Measurements from ENCODE around the gene TMEM147.

TMEM147 gene

DNA sequence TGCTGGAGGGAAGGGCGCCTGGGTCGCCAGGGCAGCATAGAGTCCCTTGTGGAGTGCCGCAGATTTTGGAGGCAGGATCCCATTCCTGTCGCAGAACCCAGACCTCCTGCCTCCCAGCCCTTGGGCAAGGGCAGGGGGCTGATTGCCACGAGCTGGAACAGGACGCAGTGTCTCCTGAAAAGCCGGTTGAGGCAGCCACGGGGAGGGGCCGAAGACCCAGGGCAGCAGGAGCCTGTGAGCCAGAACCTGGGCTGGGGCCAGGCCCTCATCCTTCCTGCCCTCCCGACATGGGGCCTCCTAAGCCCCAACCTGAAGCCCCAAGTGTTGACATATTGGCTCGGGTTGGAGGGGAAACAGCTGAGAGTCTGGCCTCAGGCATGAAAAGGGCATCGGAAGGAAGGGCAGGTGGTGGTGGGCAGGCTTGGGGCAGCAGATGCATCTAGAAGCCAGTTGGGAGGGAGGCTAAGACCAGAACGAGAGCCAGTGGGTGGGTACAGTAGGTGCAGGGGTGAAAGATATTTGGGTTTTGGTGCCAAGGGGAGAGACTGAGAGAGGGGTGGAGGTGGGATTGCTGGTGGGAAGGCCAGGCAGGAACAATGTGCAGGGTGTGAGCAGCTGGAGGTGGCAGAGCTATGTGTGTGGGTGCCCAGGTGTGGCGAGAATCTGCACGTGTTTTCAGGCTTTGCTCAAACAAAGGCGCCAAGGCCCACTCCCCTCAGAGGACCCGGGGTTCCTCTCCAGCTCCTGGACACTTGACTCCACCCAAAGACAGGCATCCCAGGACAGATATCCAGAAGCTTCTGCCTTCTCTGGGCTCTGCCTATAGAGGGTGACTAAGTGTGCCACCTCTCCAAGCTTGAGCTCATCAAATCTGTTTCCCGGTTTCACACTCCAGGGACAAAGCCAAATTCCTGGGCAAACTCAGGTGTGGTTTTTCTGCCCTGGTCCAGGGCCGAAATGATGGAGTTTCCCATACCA, 15.9 kb upstream of the TMEM147 start:
- no peak overlapping the region for H3K27ac Mint-ChIP-seq
- H3K27me3 Mint-ChIP-seq, result peaks cover 44% of the 10 kb centered on the region
- no peak for DNase-seq (ENCODE audit: low spot score in 2 of 2)
- H3K4me1 Mint-ChIP-seq, result peaks cover 4% of the 10 kb centered on the region
- H3K4me3 Mint-ChIP-seq, result no peak overlapping the region
- peaks cover 2% of the 10 kb centered on the region for H3K36me3 Mint-ChIP-seq
- H3K9me3 Mint-ChIP-seq, result no peaks in the 10 kb centered on the region
- no peak for ATAC-seq (ENCODE audit: low read depth)

- Mint-ChIP-seq H3K27ac (no peak overlapping the region), H3K27me3 (peaks cover 42% of the 10 kb centered on the region), H3K36me3 (peaks cover 2% of the 10 kb centered on the region), H3K4me3 (no peak overlapping the region), H3K9me3 (no peaks in the 10 kb centered on the region), H3K4me1 (peaks cover 4% of the 10 kb centered on the region)
- no peak for ATAC-seq (ENCODE audit: low read depth)
- DNase-seq (ENCODE audit: low spot score in 2 of 2), result no peak
Observed at GRCh38 chr19:35531291-35531690, 14.1 kb upstream of the TMEM147 start.

DNA sequence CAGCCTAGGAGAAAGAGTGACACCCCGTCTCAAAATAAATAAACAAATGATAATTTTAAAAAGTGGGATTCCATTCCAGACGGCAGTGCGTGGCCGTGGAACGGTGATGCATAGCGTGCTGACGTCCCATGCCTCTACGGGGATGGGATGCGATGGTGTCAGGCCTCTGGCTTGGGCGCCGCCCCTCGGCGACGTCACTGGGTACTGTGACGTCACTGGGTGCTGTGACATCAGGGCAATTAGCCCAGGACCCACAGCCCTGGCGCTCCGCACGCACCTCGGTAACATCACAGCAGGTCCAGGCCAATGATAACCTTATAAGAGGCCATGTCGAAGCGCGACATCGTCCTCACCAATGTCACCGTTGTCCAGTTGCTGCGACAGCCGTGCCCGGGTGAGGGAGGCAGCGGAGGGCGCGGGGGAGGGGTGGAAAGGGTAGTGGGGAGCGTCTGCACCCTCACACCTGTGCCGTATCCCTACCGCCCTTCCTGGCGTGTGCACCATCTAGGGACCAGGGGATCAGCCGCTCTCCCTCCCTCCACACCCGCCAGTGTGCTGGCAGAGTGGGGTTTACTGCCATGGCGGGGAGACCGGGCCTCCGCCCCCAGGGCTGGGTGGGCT, 12.1 kb upstream of the TMEM147 start, which contains the start of gene GAPDHS:
Gene GAPDHS, plus strand, starts transcription at position 256 of the 621 bp plus-strand sequence. Its CDS starts 72 bp downstream, at position 328.
- Mint-ChIP-seq H3K36me3 (peaks cover 2% of the 10 kb centered on the region), H3K27me3 (peaks cover 23% of the 10 kb centered on the region), H3K9me3 (no peaks in the 10 kb centered on the region), H3K4me1 (peaks cover 4% of the 10 kb centered on the region), H3K27ac (no peak within 1 kb of the TSS), H3K4me3 (peak within 1 kb of the TSS; percentile 53)
- DNase-seq (ENCODE audit: low spot score in 2 of 2) (no peak), ATAC-seq (ENCODE audit: low read depth) (no peak)

DNA sequence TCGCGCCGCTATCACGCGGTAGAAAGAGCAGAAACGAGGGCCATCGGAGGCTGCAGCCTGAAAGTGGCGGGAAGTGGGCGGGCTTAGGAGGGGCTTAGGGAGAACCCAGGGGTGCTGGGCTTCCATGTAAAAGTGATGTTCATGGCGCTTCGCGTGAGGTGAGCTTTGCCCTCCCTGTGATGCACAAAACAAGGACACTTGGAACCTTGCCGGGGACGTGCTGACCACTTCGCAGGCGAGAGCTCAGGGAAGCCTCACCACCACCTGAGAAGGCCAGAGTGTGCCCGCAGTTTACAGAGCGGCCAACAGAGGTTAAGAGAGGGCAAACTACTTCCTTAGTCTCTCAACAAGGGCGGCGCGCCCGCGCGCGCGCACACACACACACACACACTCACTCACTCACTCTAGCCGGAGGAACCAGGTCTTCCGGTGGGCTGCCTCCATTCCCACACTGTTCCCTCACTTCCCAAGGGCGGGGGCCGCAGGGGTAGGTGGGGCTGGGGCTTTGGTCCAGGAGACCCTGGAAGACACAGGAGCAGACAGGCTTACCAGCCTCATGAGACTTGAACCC, 11.5 kb upstream of the TMEM147 start:
- H3K27me3 Mint-ChIP-seq, result peaks cover 19% of the 10 kb centered on the region
- peaks cover 4% of the 10 kb centered on the region for H3K4me1 Mint-ChIP-seq
- H3K9me3 Mint-ChIP-seq, result no peaks in the 10 kb centered on the region
- H3K36me3 Mint-ChIP-seq, result no peaks in the 10 kb centered on the region
- DNase-seq (ENCODE audit: low spot score in 2 of 2) (no peak), ATAC-seq (ENCODE audit: low read depth) (peak; percentile 98)
- H3K4me3 Mint-ChIP-seq, result peak overlapping the region; percentile 53
- H3K27ac Mint-ChIP-seq, result no peak overlapping the region

DNA sequence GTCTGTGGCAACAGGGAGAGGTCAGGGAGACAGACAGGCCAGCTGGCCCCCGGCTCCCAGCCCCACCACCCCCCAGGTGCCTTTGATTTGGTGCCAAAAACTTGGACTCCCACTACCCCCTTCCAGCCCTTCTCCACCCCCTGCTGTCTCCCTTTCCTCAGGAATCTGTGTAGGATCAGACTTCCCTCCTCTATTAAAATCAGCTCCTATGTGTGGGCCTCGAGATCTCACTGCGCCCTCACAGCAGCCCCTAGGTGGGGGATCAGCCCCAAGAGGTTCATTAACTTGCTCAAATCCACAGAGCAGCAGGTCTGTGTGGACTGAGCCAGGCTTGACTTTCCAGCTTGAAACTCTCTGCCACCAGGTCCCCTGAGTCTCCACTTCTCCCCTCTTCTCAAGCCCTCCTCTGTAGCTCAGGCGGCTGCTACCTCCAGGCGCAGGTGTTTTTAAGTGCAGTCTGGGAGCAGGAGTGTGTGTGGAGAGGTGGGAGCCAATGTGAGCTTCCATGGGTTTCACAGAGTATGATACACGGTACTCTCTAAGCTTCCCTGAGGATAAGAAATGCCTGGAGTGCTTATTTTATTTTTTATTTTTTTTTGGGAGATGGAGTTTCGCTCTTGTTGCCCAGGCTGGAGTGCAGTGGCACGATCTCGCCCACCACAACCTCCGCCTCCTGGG, 10.5 kb upstream of the TMEM147 start:
- H3K27me3 Mint-ChIP-seq, result peaks cover 12% of the 10 kb centered on the region
- H3K4me3 Mint-ChIP-seq, result no peak overlapping the region
- DNase-seq (ENCODE audit: low spot score in 2 of 2) (no peak), ATAC-seq (ENCODE audit: low read depth) (no peak)
- H3K36me3 Mint-ChIP-seq, result no peaks in the 10 kb centered on the region
- H3K27ac Mint-ChIP-seq, result no peak overlapping the region
- H3K4me1 Mint-ChIP-seq, result peaks cover 4% of the 10 kb centered on the region
- H3K9me3 Mint-ChIP-seq, result no peaks in the 10 kb centered on the region

GRCh38 chr19:35539314-35539713, 6.1 kb upstream of the TMEM147 start:
- ATAC-seq (ENCODE audit: low read depth), result no peak
- peaks cover 6% of the 10 kb centered on the region for H3K4me1 Mint-ChIP-seq

DNA sequence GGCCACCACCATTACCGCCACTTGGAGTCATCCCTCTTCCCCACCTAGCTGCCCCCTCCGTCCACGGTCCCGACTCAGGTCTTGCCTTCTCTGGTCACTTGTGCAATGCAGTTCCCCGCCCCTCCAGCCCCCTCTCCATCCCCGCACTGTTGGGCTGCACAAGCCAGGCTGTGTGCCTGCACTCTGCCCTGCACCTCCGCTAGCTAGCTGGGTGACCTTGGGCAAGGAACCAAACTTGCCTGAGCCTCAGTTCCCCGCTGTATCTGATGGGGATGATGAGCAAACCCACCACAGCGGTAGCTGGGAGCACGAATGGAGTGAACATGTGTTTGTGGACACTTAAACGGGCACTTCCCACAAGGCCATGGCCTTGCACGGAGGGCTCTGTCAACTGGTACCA, 5.6 kb upstream of the TMEM147 start:
- peaks cover 11% of the 10 kb centered on the region for H3K4me1 Mint-ChIP-seq
- H3K27ac Mint-ChIP-seq, result no peak overlapping the region
- H3K27me3 Mint-ChIP-seq, result no peaks in the 10 kb centered on the region
- H3K4me3 Mint-ChIP-seq, result no peak overlapping the region
- H3K36me3 Mint-ChIP-seq, result no peaks in the 10 kb centered on the region
- ATAC-seq (ENCODE audit: low read depth) (no peak), DNase-seq (ENCODE audit: low spot score in 2 of 2) (no peak)
- H3K9me3 Mint-ChIP-seq, result no peaks in the 10 kb centered on the region

More at GRCh38 chr19:35539314-35539713, 6.1 kb upstream of the TMEM147 start:
- no peak for DNase-seq (ENCODE audit: low spot score in 2 of 2)
- Mint-ChIP-seq H3K36me3 (no peaks in the 10 kb centered on the region), H3K9me3 (no peaks in the 10 kb centered on the region), H3K4me3 (no peak overlapping the region), H3K27ac (no peak overlapping the region), H3K27me3 (no peaks in the 10 kb centered on the region)

- ATAC-seq (ENCODE audit: low read depth), result peak; percentile 31
- H3K4me1 Mint-ChIP-seq, result peaks cover 12% of the 10 kb centered on the region
- no peaks in the 10 kb centered on the region for H3K36me3 Mint-ChIP-seq
- no peak overlapping the region for H3K27ac Mint-ChIP-seq
- H3K4me3 Mint-ChIP-seq, result no peak overlapping the region
- H3K9me3 Mint-ChIP-seq, result no peaks in the 10 kb centered on the region
- H3K27me3 Mint-ChIP-seq, result no peaks in the 10 kb centered on the region
- DNase-seq (ENCODE audit: low spot score in 2 of 2), result no peak
Observed at GRCh38 chr19:35540356-35540927, 5.0 kb upstream of the TMEM147 start.

- Mint-ChIP-seq H3K4me1 (peaks cover 21% of the 10 kb centered on the region), H3K27me3 (no peaks in the 10 kb centered on the region), H3K9me3 (no peaks in the 10 kb centered on the region), H3K36me3 (peaks cover 3% of the 10 kb centered on the region), H3K4me3 (no peak overlapping the region), H3K27ac (no peak overlapping the region)
- DNase-seq (ENCODE audit: low spot score in 2 of 2), result no peak
- ATAC-seq (ENCODE audit: low read depth), result no peak
Observed at GRCh38 chr19:35542209-35542608, 3.2 kb upstream of the TMEM147 start.

GRCh38 chr19:35543280-35544109, 1.9 kb upstream of the TMEM147 start:
- no peak for DNase-seq (ENCODE audit: low spot score in 2 of 2)
- Mint-ChIP-seq H3K9me3 (no peaks in the 10 kb centered on the region), H3K4me1 (peaks cover 25% of the 10 kb centered on the region), H3K4me3 (no peak overlapping the region), H3K27me3 (no peaks in the 10 kb centered on the region), H3K36me3 (peaks cover 7% of the 10 kb centered on the region), H3K27ac (no peak overlapping the region)
- ATAC-seq (ENCODE audit: low read depth), result no peak

GRCh38 chr19:35544110-35544802, 1.2 kb upstream of the TMEM147 start:
- H3K36me3 Mint-ChIP-seq, result peaks cover 11% of the 10 kb centered on the region
- DNase-seq (ENCODE audit: low spot score in 2 of 2) (no peak), ATAC-seq (ENCODE audit: low read depth) (no peak)
- no peaks in the 10 kb centered on the region for H3K9me3 Mint-ChIP-seq
- no peaks in the 10 kb centered on the region for H3K27me3 Mint-ChIP-seq
- H3K4me1 Mint-ChIP-seq, result peaks cover 33% of the 10 kb centered on the region
- H3K27ac Mint-ChIP-seq, result peak overlapping the region; percentile 73
- H3K4me3 Mint-ChIP-seq, result peak overlapping the region; percentile 89

DNA sequence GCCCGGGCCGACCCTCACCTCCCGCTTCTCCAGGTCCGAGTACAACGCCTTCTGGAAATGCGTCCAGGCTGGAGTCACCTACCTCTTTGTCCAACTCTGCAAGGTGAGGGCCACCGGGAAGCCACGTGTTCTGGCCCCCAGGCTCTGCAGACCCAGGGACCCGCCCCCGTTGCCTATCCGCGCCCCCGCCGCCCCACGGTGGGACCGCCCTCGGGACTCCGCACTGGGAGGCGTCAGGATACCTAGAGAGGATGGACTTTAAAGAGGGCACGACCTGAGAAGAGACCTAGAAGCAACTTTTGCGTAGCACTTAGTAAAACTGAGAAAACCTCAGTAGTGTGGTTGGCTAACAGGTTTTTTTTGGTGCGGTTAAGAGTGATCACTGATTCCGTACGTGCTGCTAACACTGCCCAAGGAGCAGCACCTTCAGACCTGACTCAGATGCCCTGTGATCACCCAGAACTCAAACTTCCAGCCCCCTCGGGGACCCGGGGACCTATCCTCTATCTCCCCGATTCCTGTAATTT, 492 bp downstream of the TMEM147 start:
- Mint-ChIP-seq H3K4me3 (peak overlapping the region; percentile 89), H3K27ac (peak overlapping the region; percentile 73), H3K36me3 (peaks cover 18% of the 10 kb centered on the region), H3K27me3 (no peaks in the 10 kb centered on the region), H3K4me1 (peaks cover 30% of the 10 kb centered on the region), H3K9me3 (no peaks in the 10 kb centered on the region)
- DNase-seq (ENCODE audit: low spot score in 2 of 2) (no peak), ATAC-seq (ENCODE audit: low read depth) (peak; percentile 30)

Data from memory B cell (primary cell).